ENCODE results near the gene KCNJ15. TPM values are rescaled to one million over a fixed set of nuclear protein-coding genes. Genes with fewer than 3 reads are reported as not detected.

Gene KCNJ15
- total RNA-seq, 1 experiment from 2014 or later, result 18.9 TPM

DNA sequence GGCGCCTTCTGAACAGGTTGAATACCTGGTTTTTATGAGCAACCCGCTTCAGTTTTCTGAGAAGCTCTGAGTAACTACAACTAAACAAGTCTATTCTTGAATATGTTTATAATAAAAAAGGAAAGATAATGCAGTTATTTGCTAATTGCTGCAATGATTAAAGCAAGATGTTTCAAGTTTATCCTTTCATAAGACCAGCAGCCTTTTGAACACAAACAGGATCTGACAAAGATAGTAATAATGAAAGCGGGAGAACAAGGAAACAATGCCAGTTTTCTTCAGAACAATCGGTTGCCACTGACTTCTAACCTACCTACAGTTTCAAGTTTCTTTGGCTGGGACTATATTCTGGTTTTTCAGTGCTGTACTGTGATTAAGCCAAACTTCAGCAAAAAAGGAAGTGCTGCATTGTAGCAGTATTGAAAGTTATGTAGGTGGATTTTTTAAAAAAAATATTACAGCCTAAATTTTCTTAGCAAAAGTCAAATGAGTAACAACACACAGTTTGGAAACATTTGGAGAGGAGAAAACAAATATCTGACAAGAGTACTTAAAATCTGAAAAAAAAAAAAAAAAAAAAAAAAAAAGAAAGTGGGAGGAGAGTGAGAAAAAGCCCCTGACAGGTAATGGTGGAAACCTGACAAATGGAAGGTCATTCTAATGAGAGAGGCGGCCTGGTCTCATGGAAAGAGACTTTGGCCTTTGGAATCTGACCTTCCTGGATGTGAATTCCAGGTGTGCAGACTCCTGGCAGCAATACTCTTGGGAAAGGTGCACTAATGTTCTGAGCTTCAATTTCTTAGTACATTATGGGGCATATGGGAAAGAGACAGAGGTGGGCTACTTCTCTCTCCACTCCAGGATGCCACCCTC is 11.4 kb downstream of the KCNJ15 start:
- DNase-seq (ENCODE audit: low read depth), result peak; percentile 38

DNA sequence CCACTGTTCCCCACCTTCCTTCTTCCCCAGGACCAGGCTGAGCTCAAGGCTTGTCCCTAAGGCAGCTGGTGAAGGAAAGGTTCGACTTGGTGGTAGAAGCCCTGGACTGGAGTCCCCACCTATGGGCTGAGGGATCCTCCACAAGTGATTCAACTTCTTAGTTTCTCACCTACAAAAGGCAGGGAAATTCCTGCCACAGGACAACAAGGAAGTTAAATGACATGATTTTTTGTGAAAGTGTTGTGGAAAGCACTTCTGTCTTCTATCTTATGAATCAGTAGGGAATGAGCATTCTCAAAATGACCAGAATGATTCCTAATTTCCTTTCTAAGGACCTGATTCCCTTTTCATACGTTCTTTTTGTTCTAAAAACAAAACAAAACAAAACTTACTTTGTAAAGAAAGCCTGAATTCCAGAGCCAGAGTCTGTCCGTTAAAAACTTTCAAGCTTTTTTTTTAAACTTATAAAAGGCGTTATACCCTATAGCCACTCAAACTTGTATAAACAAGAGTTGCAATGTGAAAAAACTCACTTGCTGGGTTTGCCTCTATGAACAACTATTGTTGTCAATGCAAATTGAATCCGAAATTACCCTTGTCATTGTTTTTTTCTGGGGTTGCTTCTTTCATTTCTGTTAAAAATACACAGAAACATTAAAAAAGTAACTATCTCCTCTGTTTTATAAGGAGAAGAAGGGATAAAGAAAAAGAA is 12.2 kb downstream of the KCNJ15 start:
- no peak for DNase-seq (ENCODE audit: low read depth)

GRCh38 chr21:38269576-38269936 is 12.8 kb downstream of the KCNJ15 start:
- peak; percentile 65 for DNase-seq (ENCODE audit: low read depth)

GRCh38 chr21:38272215-38272614 is 15.4 kb downstream of the KCNJ15 start:
- DNase-seq (ENCODE audit: low read depth), result no peak

DNA sequence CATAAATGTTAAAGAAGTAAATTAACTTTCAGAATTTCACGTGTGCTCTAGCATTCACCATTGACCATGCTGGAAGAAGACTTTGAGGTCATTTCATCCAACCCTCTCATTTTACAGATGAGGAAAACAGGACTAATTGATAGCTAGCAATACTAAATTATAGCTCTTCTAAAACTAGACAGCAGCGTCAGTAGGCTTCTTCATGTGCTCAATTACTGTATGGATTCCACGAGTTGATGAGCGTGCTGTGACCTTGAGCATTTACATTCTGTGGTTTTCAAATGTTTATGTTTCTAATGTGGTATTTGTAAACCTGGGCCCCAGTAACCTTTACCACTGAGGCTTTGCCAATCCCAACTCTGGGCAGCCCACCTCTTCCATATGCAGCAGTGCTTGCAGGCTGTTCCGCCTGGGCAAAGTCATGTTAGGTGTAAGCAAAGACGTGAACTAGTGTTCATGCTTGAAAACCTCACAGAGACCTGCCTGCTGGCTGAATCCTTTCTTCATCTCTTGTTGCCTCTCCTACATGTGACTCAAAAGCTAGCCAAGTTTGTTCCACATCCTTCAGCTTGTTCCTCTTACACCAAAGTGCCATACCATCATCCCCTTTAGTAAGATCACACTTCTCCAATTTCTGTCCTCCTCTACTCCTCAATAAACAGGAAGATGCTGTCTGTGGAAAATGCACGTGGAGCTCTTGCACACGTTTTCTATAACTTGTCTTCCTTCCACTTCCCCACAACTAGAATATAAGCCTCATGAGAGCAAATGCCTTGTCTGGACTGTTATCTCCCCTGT is 17.2 kb downstream of the KCNJ15 start:
- peak; percentile 20 for DNase-seq (ENCODE audit: low read depth)

- peak; percentile 98 for DNase-seq (ENCODE audit: low read depth)
These were observed 20.8 kb downstream of the KCNJ15 start for GRCh38 chr21:38277501-38278131.

- no peak for DNase-seq (ENCODE audit: low read depth)
These were observed 23.7 kb downstream of the KCNJ15 start for GRCh38 chr21:38280454-38280853.

- DNase-seq (ENCODE audit: low read depth), result no peak
These were observed 24.1 kb downstream of the KCNJ15 start for GRCh38 chr21:38280867-38281266.

GRCh38 chr21:38282921-38283320 is 26.1 kb downstream of the KCNJ15 start:
- no peak for DNase-seq (ENCODE audit: low read depth)

GRCh38 chr21:38284216-38284615 is 27.4 kb downstream of the KCNJ15 start:
- no peak for DNase-seq (ENCODE audit: low read depth)

GRCh38 chr21:38286739-38287471 is 30.1 kb downstream of the KCNJ15 start:
- no peak for DNase-seq (ENCODE audit: low read depth)

- DNase-seq (ENCODE audit: low read depth), result no peak
These were observed 30.7 kb downstream of the KCNJ15 start for GRCh38 chr21:38287476-38287875.

- peak; percentile 99 for DNase-seq (ENCODE audit: low read depth)
These were observed 33.1 kb downstream of the KCNJ15 start for GRCh38 chr21:38289705-38290485.

GRCh38 chr21:38290809-38291208 is 34.0 kb downstream of the KCNJ15 start:
- no peak for DNase-seq (ENCODE audit: low read depth)

DNA sequence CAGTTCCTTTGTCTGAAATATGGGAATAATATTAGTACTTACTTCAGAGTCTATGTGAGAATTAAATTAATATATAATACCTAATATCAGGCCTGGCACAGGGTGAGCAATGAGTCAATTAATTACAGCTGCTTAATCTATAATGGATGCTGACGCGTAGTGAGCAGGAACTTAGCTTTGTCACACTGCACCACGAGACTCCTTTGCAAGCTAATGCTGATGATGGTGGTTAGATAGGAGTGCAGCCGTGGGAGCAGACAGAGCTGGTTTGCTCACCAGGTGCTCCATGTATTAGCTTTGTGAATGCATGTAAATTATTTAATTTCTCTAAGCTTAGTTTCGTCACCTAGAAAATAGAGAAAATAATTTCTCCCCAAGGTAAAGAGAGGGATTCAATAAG is 35.1 kb downstream of the KCNJ15 start:
- DNase-seq (ENCODE audit: low read depth), result no peak

GRCh38 chr21:38293113-38293512 is 36.3 kb downstream of the KCNJ15 start:
- DNase-seq (ENCODE audit: low read depth), result no peak

DNA sequence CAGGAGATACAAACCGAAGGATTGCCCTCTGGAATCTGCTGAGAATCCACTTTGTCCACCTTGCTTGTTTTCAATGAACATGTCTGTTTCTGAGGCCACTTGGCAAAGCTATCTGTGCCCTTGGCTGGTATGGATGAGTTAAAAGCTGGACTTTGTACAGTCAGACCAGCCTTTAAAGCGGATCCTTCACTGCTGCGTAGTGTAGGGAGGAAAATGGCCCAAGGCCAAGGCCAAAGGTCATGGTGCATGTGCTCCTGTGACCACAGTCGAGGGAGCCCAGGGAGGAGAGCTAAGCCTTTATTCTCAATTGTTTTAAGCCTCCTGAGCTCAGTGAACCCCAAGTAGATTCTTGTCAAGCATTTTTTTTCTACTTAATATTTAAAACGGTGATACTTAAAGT is 37.0 kb downstream of the KCNJ15 start:
- DNase-seq (ENCODE audit: low read depth), result peak; percentile 66

DNA sequence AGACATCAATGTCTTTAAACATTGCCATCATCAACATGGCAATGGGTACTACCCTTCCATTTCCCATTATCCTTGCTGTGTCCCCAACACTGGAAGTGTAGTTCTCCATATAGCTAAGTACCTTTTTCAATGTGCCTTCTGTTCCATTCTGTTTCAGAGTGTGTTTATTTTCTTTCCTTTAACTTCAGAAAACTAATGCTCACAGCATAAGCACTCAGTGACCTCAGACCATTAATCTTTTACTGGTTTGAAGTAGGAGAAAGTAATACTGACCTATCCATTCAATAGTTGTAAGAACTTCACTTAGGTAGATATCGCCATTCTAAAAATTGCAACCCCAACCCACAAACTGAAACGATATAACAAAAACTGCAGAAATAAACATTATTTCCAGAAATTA is 37.8 kb downstream of the KCNJ15 start:
- DNase-seq (ENCODE audit: low read depth), result no peak

DNA sequence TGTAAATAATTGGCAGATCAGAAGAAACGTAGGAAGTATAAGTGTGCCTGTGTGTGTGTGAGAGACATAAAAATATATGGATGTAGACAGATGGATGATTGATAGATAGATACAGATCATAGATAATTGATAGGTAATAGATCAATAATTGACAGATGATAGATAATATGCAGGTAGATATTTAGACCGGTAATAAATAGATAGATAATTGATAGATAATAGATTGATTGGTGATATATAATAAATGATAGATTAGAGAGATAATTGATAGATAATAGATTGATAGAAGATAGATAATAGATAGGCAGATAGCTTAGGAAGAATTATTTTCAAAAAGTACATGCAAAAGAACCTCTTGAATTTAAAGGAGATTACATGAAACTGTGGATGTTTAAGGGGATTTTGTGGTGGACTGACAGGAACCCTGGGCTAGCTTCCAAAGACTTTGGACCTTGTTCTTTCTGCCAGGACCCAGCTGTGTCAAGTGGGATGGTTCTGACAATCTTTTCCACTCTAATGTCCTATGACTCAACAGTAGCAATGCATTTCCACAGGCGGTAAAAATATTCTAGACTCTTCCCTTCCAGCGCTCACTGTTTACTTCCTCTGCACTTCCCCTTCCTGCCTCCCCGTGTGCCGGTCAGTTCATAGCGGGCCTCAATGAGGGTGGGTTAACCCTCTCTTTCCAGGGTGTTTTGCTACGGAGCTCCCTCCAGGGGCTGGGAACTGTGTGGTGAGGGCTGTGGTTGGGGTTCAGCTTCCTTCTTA is 39.4 kb downstream of the KCNJ15 start:
- peak; percentile 76 for DNase-seq (ENCODE audit: low read depth)

Measured in RPMI7951 (cell line).